ENCODE measurements around the gene SUPT7L.

The SUPT7L gene

DNA sequence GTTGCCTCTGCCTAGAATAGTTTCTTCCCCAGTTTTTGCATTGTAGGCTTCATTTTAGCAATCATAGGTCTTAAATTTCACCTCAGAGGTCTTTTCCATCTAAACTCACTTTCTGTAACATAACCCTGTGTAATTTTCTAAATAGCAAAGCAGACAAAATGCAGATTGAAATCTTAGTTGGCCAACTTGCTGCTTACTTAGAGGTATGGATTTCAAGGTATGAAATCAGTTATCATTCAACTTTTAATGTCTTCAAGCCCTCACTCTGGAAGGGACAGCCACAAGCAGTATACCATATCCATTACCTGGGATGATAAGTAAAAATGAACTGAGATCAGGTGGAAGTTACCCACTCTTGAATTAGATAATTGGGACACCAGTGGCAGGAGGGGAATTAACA is 38.5 kb downstream of the SUPT7L start:
- DNase-seq (ENCODE audit: low read depth in 1 of 2, low spot score in 1 of 2) = no peak
- in situ Hi-C loops (cut with HindIII; ENCODE audit: low pct_unique_long_range_greater_than_20kb, low sequenced_read_pairs) = no loop called here
- no peak for TF ChIP-seq JUND (IDR thresholded peaks at IDR 0.05; ENCODE audit: low read depth)

DNA sequence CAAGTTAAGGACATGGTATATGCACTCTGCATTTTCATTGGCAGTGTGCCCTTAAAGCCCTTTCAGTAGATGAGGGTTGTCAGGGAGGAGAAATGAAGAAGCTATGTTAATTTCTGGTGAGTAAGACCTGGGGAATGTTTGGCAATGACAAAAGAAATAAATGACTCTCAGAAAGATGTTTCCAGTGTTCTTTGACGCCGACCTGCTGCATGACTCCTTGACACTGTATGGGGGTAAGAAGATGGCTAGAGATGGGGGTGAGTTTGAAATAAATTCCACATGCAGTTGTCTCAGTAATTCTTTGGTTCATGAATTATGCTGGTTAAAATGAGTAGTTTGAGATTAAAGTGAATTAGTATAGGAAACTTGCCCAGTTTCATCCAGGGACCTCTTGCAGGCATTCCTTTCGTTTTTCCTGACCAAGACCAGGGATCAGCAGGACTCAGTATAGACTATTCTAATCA is 40.5 kb downstream of the SUPT7L start:
- in situ Hi-C loops (cut with HindIII; ENCODE audit: low pct_unique_long_range_greater_than_20kb, low sequenced_read_pairs) = no loop called here
- TF ChIP-seq JUND (IDR thresholded peaks at IDR 0.05; ENCODE audit: low read depth) = no peak

DNA sequence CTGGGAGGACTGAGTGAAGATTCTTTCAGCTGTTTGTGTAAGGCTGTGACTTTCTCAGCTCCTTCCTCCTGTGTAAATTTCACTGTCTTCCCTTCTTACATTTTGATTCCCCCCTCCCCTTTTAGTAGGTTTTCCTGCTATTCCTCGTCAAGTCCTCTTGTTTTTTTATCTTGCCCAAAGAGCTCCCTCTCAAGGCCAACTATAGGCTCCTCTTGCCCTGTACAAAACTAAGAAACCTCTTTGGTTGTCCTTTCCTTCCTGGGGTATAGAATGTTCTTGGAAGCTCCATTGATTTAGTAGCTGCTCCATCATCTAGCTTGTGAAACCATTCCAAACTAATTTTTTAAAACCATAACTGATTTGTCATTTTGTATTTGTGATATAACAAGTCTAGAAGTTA is 41.9 kb downstream of the SUPT7L start:
- no peak for TF ChIP-seq JUND (IDR thresholded peaks at IDR 0.05; ENCODE audit: low read depth)
- peak in 1 of 2 experiments; percentile 19 for DNase-seq (ENCODE audit: low read depth in 1 of 2, low spot score in 1 of 2)
- in situ Hi-C loops (cut with HindIII; ENCODE audit: low pct_unique_long_range_greater_than_20kb, low sequenced_read_pairs) = no loop called here

More for the DNA sequence above, 40.5 kb downstream of the SUPT7L start:
- DNase-seq (ENCODE audit: low read depth in 1 of 2, low spot score in 1 of 2) = no peak

DNA sequence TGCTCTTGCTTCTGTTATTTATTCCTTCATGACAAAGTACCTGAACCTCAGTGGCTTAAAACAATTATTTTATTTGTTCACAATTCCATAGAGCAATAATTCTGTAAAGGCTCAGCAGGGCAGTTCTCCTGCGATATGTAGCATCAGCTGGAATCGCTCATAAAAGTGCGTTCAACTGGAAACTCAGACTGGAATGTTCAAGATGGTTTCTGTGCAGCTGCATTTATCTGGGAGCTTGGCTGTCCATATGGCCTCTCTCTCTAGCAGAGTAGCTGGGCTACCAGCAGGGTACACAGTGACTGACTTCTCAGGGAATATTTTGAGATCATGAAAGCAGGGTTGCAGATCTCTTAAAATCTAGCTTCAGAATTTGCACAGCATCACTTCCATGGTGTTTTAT is 48.1 kb downstream of the SUPT7L start:
- no peak for DNase-seq (ENCODE audit: low read depth in 1 of 2, low spot score in 1 of 2)
- in situ Hi-C loops (cut with HindIII; ENCODE audit: low pct_unique_long_range_greater_than_20kb, low sequenced_read_pairs) = no loop called here

GRCh38 chr2:27613985-27614384 is 49.4 kb downstream of the SUPT7L start:
- in situ Hi-C loops (cut with HindIII; ENCODE audit: low pct_unique_long_range_greater_than_20kb, low sequenced_read_pairs) = no loop called here
- no peak for TF ChIP-seq JUND (IDR thresholded peaks at IDR 0.05; ENCODE audit: low read depth)
- no peak for DNase-seq (ENCODE audit: low read depth in 1 of 2, low spot score in 1 of 2)

More for the DNA sequence above, 48.1 kb downstream of the SUPT7L start:
- TF ChIP-seq JUND (IDR thresholded peaks at IDR 0.05; ENCODE audit: low read depth) = no peak

GRCh38 chr2:27606611-27607010 is 56.8 kb downstream of the SUPT7L start:
- TF ChIP-seq JUND (IDR thresholded peaks at IDR 0.05; ENCODE audit: low read depth) = no peak
- in situ Hi-C loops (cut with HindIII; ENCODE audit: low pct_unique_long_range_greater_than_20kb, low sequenced_read_pairs) = no loop called here
- DNase-seq (ENCODE audit: low read depth in 1 of 2, low spot score in 1 of 2) = no peak

All from T47D (cell line).